C4-2B (cell line): ENCODE measurements around the gene PEPD.

Experiments used
- ZFX ChIP-seq: fragments of 450-650 bp; IDR thresholded peaks from 2 replicates; pipeline ENCODE4 v1.6.1; 2017
- TF ChIP-seq, protein P1 (sequence below): fragments of 450-650 bp; conservative IDR thresholded peaks from 2 replicates; pipeline ENCODE4 v1.5.1; 2017; ENCODE audit warnings: mild to moderate bottlenecking

DNA sequence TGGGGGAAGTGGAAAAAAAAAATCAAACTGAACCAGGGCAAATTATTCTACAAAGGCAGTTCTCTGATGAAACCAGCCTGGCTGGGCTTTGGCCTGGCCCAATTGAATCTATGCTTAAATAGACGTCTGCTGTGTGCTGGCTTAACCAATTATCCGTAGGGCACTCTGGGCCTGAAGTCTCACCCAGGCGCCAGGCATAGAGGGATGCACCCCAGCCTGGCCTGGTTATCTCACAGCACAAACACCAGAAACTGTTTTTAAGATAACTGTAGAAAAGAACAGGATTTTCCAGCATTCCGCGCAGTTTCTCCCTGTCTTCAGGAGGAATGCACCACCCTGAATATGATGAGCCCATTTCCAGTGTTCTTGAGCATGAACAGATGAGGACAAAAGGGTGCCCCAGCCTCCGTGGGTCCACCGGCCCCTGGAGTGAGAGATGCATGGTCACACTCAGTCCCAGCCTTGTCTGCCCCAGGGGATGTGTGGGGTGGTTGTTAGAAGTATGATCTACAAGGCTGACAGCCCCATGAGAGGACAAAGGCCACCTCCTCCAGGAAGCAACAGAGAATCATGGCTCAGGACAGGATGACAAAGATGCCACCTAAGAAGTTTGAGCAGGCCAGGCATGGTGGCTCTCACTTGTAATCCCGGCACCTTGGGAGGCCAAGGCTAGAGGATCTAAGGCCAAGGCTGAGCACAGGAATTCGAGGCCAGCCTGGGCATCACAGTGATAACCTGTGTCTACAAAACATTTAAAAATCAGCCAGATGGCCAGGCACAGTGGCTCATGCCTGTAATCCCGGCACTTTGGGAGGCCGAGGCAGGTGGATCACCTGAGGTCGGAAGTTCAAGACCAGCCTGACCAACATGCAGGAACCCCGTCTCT lies 50.2 kb downstream of the PEPD start:
- TF ChIP-seq, protein P1, sequence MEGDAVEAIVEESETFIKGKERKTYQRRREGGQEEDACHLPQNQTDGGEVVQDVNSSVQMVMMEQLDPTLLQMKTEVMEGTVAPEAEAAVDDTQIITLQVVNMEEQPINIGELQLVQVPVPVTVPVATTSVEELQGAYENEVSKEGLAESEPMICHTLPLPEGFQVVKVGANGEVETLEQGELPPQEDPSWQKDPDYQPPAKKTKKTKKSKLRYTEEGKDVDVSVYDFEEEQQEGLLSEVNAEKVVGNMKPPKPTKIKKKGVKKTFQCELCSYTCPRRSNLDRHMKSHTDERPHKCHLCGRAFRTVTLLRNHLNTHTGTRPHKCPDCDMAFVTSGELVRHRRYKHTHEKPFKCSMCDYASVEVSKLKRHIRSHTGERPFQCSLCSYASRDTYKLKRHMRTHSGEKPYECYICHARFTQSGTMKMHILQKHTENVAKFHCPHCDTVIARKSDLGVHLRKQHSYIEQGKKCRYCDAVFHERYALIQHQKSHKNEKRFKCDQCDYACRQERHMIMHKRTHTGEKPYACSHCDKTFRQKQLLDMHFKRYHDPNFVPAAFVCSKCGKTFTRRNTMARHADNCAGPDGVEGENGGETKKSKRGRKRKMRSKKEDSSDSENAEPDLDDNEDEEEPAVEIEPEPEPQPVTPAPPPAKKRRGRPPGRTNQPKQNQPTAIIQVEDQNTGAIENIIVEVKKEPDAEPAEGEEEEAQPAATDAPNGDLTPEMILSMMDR = no peak
- TF ChIP-seq ZFX = no peak
